ENCODE results near the gene IFITM5.

IFITM5 gene

DNA sequence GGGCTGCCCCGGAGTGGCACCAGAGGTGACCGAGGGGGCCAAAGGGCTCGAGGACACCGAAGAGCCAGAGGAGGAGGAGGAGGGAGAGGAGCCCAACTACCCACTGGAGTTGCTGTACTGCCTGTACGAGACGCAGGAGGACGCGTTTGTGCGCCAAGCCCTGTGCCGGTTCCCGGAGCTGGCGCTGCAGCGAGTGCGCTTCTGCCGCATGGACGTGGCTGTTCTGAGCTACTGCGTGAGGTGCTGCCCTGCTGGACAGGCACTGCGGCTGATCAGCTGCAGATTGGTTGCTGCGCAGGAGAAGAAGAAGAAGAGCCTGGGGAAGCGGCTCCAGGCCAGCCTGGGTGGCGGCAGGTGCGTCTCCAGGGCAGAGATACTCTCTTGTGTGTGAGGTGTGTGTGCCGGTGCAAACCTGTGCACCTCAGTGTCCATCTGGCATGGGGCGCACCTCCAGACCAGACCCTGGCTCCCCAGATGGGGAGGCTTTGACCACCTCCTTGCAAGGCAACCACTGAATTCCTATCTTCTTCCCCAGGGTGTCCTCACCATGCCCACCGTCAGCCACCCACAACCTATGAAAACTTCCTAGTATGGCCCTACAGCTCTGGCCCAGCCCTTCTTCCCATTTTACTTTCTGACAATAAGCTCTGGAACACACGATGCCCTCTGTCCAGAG is 17.7 kb downstream of the IFITM5 start:
- H3K14ac ChIP-seq (ENCODE audit: low read length in 2 of 2), result no peak overlapping the region
- H3K23ac ChIP-seq (ENCODE audit: low read length in 2 of 2), result no peak overlapping the region
- peaks cover 5% of the 10 kb centered on the region for H3K4me1 ChIP-seq (ENCODE audit: control insufficient read depth, insufficient read depth, low read depth, low read length)
- H3K4me3 ChIP-seq (ENCODE audit: insufficient read depth in 1 of 2, low read depth in 1 of 2, low read length in 2 of 2), result no peak overlapping the region
- H2BK12ac ChIP-seq (ENCODE audit: low read length in 2 of 2), result no peak overlapping the region
- H3K4ac ChIP-seq (ENCODE audit: low read depth in 1 of 2, low read length in 2 of 2), result no peak overlapping the region
- no peak for DNase-seq
- H2AK5ac ChIP-seq (ENCODE audit: low read length, severe bottlenecking), result no peak overlapping the region
- no peak overlapping the region for H3K4me2 ChIP-seq (ENCODE audit: low read length, poor library complexity, severe bottlenecking)
- no peak overlapping the region for H2BK15ac ChIP-seq (ENCODE audit: low read depth, poor library complexity, severe bottlenecking)
- H3K27ac ChIP-seq (ENCODE audit: low read length, poor library complexity, severe bottlenecking), result no peak overlapping the region
- no peak overlapping the region for H4K8ac ChIP-seq (ENCODE audit: low read length)
- no peak overlapping the region for H3K9ac ChIP-seq (ENCODE audit: low read length)
- H2BK5ac ChIP-seq (ENCODE audit: low read depth, low read length, poor library complexity, severe bottlenecking), result no peak overlapping the region
- peaks cover 10 to 92% of the 10 kb centered on the region in 2 experiments for H3K27me3 ChIP-seq (ENCODE audit: control insufficient read depth in 1 of 2, insufficient read depth in 1 of 2, low read length in 2 of 2)
- 95% methylated on average over 26 of the region's 26 CpGs for WGBS
- H3K9me3 ChIP-seq (ENCODE audit: control insufficient read depth, low read length), result peaks cover 6% of the 10 kb centered on the region
- no peak overlapping the region for H4K91ac ChIP-seq (ENCODE audit: low read length)
- no peaks in the 10 kb centered on the region for H3K36me3 ChIP-seq (ENCODE audit: control insufficient read depth in 1 of 2, insufficient read depth in 2 of 2, low read depth in 1 of 2, low read length in 2 of 2)
- no peak overlapping the region for H2AFZ ChIP-seq (ENCODE audit: low read depth, low read length)
- H3K18ac ChIP-seq (ENCODE audit: low read depth in 1 of 2, low read length in 2 of 2), result no peak overlapping the region
- no peak overlapping the region for H2BK120ac ChIP-seq (ENCODE audit: low read depth, low read length)
- H3K79me1 ChIP-seq (replicated peaks; ENCODE audit: low read length, poor library complexity, severe bottlenecking), result no peaks in the 10 kb centered on the region

DNA sequence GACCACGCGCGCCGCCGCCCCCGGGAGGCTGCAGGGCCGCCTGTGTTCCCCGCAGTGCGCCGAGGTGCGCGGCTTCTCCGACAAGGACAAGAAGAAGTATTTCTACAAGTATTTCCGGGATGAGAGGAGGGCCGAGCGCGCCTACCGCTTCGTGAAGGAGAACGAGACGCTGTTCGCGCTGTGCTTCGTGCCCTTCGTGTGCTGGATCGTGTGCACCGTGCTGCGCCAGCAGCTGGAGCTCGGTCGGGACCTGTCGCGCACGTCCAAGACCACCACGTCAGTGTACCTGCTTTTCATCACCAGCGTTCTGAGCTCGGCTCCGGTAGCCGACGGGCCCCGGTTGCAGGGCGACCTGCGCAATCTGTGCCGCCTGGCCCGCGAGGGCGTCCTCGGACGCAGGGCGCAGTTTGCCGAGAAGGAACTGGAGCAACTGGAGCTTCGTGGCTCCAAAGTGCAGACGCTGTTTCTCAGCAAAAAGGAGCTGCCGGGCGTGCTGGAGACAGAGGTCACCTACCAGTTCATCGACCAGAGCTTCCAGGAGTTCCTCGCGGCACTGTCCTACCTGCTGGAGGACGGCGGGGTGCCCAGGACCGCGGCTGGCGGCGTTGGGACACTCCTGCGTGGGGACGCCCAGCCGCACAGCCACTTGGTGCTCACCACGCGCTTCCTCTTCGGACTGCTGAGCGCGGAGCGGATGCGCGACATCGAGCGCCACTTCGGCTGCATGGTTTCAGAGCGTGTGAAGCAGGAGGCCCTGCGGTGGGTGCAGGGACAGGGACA is 18.4 kb downstream of the IFITM5 start:
- Histone ChIP-seq H3K18ac (ENCODE audit: low read depth in 1 of 2, low read length in 2 of 2) (no peak overlapping the region), H3K4me2 (ENCODE audit: low read length, poor library complexity, severe bottlenecking) (no peak overlapping the region), H3K36me3 (ENCODE audit: control insufficient read depth in 1 of 2, insufficient read depth in 2 of 2, low read depth in 1 of 2, low read length in 2 of 2) (no peaks in the 10 kb centered on the region), H3K4me3 (ENCODE audit: insufficient read depth in 1 of 2, low read depth in 1 of 2, low read length in 2 of 2) (no peak overlapping the region), H3K79me1 (replicated peaks; ENCODE audit: low read length, poor library complexity, severe bottlenecking) (no peaks in the 10 kb centered on the region), H2AFZ (ENCODE audit: low read depth, low read length) (no peak overlapping the region), H2BK120ac (ENCODE audit: low read depth, low read length) (no peak overlapping the region), H3K4me1 (ENCODE audit: control insufficient read depth, insufficient read depth, low read depth, low read length) (peaks cover 5% of the 10 kb centered on the region), H2BK12ac (ENCODE audit: low read length in 2 of 2) (no peak overlapping the region), H3K9me3 (ENCODE audit: control insufficient read depth, low read length) (peaks cover 12% of the 10 kb centered on the region), H3K23ac (ENCODE audit: low read length in 2 of 2) (no peak overlapping the region), H2BK15ac (ENCODE audit: low read depth, poor library complexity, severe bottlenecking) (no peak overlapping the region), H3K4ac (ENCODE audit: low read depth in 1 of 2, low read length in 2 of 2) (no peak overlapping the region), H2AK5ac (ENCODE audit: low read length, severe bottlenecking) (no peak overlapping the region), H2BK5ac (ENCODE audit: low read depth, low read length, poor library complexity, severe bottlenecking) (no peak overlapping the region), H3K9ac (ENCODE audit: low read length) (no peak overlapping the region), H3K27ac (ENCODE audit: low read length, poor library complexity, severe bottlenecking) (no peak overlapping the region), H4K8ac (ENCODE audit: low read length) (no peak overlapping the region), H3K27me3 (ENCODE audit: control insufficient read depth in 1 of 2, insufficient read depth in 1 of 2, low read length in 2 of 2) (peaks cover 10 to 88% of the 10 kb centered on the region in 2 experiments), H3K14ac (ENCODE audit: low read length in 2 of 2) (no peak overlapping the region), H4K91ac (ENCODE audit: low read length) (no peak overlapping the region)
- WGBS, result 94% methylated on average over 79 of the region's 79 CpGs
- DNase-seq, result no peak

DNA sequence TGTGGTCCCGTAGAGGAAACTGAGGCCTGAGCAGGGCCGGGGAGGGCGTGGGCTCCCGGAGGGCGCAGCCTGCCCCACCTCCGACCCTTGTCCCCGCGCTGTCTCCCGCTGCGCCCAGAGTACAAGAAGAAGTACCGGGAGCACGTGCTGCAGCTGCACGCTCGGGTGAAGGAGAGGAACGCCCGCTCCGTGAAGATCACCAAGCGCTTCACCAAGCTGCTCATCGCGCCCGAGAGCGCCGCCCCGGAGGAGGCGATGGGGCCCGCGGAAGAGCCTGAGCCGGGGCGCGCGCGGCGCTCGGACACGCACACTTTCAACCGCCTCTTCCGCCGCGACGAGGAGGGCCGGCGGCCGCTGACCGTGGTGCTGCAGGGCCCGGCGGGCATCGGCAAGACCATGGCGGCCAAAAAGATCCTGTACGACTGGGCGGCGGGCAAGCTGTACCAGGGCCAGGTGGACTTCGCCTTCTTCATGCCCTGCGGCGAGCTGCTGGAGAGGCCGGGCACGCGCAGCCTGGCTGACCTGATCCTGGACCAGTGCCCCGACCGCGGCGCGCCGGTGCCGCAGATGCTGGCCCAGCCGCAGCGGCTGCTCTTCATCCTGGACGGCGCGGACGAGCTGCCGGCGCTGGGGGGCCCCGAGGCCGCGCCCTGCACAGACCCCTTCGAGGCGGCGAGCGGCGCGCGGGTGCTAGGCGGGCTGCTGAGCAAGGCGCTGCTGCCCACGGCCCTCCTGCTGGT is 19.2 kb downstream of the IFITM5 start:
- Histone ChIP-seq H3K9me3 (ENCODE audit: control insufficient read depth, low read length) (peaks cover 18% of the 10 kb centered on the region), H2BK5ac (ENCODE audit: low read depth, low read length, poor library complexity, severe bottlenecking) (no peak overlapping the region), H3K9ac (ENCODE audit: low read length) (no peak overlapping the region), H2BK15ac (ENCODE audit: low read depth, poor library complexity, severe bottlenecking) (no peak overlapping the region), H2AK5ac (ENCODE audit: low read length, severe bottlenecking) (no peak overlapping the region), H2BK12ac (ENCODE audit: low read length in 2 of 2) (no peak overlapping the region), H3K4ac (ENCODE audit: low read depth in 1 of 2, low read length in 2 of 2) (no peak overlapping the region), H3K18ac (ENCODE audit: low read depth in 1 of 2, low read length in 2 of 2) (no peak overlapping the region), H2BK120ac (ENCODE audit: low read depth, low read length) (no peak overlapping the region), H3K23ac (ENCODE audit: low read length in 2 of 2) (no peak overlapping the region), H3K27me3 (ENCODE audit: control insufficient read depth in 1 of 2, insufficient read depth in 1 of 2, low read length in 2 of 2) (peaks cover 10 to 85% of the 10 kb centered on the region in 2 experiments), H3K4me2 (ENCODE audit: low read length, poor library complexity, severe bottlenecking) (no peak overlapping the region), H3K4me3 (ENCODE audit: insufficient read depth in 1 of 2, low read depth in 1 of 2, low read length in 2 of 2) (no peak overlapping the region), H2AFZ (ENCODE audit: low read depth, low read length) (no peak overlapping the region), H3K14ac (ENCODE audit: low read length in 2 of 2) (no peak overlapping the region), H3K79me1 (replicated peaks; ENCODE audit: low read length, poor library complexity, severe bottlenecking) (no peaks in the 10 kb centered on the region), H3K4me1 (ENCODE audit: control insufficient read depth, insufficient read depth, low read depth, low read length) (peaks cover 5% of the 10 kb centered on the region), H4K8ac (ENCODE audit: low read length) (no peak overlapping the region), H3K27ac (ENCODE audit: low read length, poor library complexity, severe bottlenecking) (no peak overlapping the region), H3K36me3 (ENCODE audit: control insufficient read depth in 1 of 2, insufficient read depth in 2 of 2, low read depth in 1 of 2, low read length in 2 of 2) (no peaks in the 10 kb centered on the region), H4K91ac (ENCODE audit: low read length) (no peak overlapping the region)
- DNase-seq, result no peak
- 96% methylated on average over 81 of the region's 85 CpGs for WGBS
